ENCODE results near the gene FCHSD2.
"Not testable (repeated sequence)": the region's sequence is repeated elsewhere in the genome, so short reads cannot be mapped to it uniquely, and the experiment has no call there.

FCHSD2 gene

GRCh38 chr11:72918851-72919250 lies 223.3 kb downstream of the FCHSD2 start:
- no peak for DNase-seq

DNA sequence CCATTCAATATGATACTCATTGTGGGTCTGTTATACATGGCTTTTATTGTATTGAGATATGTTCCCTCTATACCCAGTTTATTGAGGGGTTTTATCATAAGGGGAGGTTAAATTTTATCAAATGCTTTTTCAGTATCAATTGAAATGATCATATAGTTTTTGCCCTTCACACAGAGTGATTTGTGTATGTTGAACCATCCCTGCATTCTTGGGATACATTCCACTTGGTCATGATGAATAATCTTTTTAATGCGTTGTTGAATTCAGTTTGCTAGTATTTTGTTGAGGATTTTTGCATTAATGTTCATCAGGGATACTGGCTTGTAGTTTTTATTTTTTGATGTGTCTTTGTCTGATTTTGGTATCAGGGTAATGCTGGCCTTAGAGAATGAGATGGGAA lies 229.9 kb downstream of the FCHSD2 start:
- no peak for DNase-seq

DNA sequence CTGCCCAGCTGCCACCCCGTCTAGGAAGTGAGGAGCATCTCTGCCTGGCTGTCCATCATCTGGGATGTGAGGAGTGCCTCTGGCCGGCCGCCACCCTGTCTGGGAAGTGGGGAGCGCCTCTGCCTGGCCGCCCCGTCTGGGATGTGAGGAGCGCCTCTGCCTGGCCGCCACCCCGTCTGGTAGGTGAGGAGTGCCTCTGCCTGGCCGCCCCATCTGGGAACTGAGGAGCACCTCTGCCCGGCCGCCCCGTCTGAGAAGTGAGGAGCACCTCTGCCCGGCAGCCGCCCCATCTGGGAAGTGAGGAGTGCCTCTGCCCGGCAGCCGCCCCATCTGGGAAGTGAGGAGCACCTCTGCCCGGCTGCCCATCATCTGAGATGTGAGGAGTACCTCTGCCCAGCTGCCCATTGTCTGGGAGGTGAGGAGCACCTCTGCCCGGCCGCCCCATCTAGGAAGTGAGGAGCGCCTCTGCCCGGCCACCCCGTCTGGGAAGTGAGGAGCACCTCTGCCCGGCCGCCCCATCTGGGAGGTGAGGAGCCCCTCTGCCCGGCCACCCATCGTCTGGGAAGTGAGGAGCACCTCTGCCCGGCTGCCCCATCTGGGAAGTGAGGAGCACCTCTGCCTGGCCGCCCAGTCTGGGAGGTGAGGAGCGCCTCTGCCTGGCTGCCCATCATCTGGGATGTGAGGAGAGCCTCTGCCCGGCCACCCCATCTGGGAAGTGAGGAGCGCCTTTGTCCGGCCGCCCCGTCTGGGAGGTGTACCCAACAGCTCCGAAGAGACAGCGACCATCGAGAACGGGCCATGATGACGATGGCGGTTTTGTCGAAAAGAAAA lies 232.3 kb downstream of the FCHSD2 start:
- not testable (repeated sequence) for DNase-seq

DNA sequence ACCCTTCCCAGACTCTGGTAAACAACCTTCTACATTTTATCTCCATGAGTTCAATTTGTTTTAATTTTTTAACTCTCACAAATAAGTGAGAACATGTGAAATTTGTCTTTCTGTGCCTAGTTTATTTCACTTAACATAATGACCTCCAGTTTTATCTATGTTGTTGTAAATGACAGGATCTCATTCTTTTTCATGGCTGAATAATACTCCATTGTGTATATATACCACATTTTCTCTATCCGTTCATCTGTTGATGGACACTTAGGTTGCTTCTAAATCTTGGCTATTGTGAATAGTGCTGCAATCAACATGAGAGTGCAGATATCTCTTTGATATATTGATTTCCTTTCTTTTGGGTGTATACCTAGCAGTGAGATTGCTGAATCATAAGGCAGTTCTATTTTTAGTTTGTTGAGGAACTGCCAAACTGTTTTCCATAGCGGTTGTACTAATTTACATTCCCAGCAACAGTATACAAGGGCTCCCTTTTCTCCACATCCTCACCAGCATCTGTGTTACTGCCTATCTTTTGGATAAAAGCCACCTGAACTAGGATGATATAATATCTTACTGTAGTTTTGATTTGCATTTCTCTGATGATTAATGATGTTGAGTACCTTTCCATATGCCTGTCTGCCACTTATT lies 234.0 kb downstream of the FCHSD2 start:
- no peak for DNase-seq

DNA sequence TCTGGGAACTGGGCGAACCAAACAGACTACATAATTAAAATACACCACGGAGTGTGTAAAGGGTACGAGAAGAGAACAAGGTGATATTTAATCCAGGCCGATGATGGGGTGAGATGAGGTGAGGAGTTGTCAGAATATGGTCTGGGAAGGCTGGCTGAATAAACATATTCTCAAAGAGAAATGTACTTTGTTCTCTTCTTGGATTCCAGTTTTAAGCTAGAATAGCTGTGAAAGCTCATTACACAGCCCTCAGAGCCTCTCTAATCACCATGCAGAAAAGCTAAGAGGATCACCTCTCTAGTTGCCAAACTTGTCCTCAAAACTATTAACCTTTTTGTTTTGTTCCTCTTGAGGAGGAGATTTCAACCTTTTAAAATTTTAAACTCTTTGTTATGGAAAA lies 238.1 kb downstream of the FCHSD2 start:
- no peak for DNase-seq

DNA sequence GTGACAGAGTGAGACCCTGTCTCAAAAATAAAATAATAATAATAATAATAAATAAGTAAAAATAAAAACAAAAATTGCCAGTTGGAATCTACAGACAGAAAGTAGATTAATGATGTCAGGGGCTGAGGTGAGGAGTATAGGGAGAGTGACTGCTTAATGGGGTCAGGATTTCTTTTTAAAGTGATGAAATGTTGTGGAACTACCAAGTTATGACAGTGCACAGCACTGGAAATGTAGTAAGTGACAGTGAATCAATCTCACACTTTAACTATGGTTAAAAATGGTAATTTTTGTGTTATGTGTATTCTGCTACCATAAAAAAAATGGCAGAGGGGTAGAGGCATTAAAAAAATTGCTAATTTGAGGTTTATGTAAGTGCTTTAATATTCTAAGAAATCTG lies 240.7 kb downstream of the FCHSD2 start:
- DNase-seq = no peak

DNA sequence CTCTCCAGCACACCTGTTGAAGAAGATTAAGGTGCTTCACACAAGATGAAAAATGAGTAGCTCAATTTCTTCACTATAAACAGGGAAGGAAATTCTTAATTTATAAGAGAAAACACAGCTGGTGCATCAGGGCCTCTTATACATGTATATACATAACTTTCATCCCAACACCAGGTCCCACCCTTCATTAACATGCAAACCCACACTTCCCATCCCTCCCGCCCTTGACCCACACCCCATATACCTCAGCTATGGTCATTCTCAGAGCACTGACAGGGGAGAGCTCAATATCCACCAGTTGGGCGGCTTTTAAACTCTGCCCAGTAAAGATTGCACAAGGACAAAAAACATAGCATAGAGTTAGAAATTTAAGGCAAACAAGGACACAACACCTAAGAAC lies 242.1 kb downstream of the FCHSD2 start:
- DNase-seq = no peak

DNA sequence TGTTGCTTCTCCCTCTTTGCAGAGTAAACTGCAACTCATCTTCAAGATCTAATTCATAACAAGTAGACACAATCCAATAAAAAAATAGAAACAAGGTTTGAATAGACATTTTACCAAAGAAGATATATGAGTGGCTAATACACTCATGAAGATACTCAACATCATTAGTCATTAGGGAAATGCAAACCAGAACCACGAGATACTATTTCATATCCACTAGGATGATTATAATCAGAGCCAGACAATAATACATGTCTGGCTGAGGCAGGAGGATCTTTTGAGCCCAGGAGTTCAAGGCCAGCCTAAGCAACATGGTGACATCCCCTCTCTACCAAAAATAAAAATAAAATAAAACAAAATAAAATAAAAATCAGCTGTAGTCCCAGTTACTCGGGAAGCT lies 242.9 kb downstream of the FCHSD2 start:
- no peak for DNase-seq

DNA sequence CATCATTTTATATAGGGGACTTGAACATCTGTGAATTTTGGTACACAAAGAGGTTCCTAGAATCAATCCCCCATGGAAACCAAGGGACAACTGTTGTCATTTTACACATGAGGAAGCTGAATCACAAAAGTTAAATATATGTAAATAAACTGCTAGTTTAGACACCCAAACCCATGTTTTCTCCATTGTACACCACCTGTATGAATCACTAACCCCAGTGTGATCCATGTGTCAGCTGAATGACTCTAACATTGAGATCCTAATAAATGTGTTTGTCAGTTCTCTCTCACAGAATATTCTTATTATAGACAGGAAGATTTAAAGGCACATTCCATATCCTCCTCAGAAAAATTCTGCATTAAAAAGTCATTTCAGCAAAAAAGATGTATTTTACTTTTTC lies 244.6 kb downstream of the FCHSD2 start:
- DNase-seq = no peak

DNA sequence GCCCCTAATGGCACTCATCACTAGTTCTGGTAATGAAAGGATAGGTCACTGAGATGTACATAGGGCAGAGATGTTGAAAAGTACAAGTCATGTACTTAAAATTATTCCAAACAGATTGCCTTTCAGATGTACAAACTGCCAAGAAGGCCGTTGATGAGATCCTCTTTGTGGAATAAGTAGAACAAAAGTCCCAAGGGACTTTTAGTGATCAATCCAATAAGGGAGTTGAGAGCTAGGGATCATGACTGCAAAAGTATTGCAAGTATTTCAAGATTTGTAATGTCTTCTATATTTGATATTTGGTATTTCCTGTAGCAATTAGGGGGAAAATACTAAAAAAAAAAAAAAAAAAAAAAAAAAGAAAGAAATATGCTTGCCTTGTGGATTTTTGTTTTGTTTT lies 245.7 kb downstream of the FCHSD2 start:
- DNase-seq = no peak

DNA sequence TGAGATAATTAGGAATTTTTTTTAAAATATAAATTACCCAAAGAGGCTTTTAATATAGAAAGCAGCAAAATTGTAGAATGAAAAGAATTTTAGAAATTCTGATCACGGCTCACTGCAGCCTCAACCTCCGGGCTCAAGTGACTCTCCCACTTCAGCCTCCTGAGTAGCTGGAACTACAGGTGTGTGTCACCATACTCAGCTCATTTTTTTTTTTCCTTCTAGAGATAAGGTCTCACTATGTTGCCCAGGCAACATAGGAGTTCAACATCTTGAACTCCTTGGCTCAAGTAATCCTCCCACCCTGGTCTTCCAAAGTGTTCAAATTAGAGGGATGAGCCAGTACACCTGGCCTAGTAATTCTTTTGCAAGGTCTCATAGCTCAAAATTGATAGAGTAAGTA lies 251.2 kb downstream of the FCHSD2 start:
- no peak for DNase-seq

GRCh38 chr11:72886619-72887018 lies 255.5 kb downstream of the FCHSD2 start:
- DNase-seq = no peak

- DNase-seq = no peak
Observed at GRCh38 chr11:72885749-72886609, 256.1 kb downstream of the FCHSD2 start.

DNA sequence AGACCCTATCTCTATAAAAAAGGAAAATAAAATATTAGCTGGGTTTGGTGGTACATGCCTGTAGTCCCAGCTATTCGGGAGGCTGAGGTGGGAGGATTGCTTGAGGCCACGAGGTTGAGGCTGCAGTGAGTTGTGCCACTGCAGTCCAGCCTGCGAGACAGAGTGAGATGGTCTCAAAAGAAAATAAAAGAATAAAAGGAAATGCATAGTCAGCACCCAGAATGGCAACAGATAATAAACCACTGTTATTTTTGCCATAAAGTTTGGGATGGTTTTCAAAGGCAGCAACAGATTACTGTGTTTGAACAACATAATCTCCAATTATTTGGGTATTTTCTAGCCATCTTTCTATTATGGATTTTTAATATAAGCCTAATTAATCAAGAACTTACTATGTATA lies 266.0 kb downstream of the FCHSD2 start:
- DNase-seq = no peak

GRCh38 chr11:72875736-72876135 lies 266.4 kb downstream of the FCHSD2 start:
- DNase-seq = no peak

- DNase-seq = no peak
Observed at GRCh38 chr11:72872012-72872411, 270.1 kb downstream of the FCHSD2 start.

DNA sequence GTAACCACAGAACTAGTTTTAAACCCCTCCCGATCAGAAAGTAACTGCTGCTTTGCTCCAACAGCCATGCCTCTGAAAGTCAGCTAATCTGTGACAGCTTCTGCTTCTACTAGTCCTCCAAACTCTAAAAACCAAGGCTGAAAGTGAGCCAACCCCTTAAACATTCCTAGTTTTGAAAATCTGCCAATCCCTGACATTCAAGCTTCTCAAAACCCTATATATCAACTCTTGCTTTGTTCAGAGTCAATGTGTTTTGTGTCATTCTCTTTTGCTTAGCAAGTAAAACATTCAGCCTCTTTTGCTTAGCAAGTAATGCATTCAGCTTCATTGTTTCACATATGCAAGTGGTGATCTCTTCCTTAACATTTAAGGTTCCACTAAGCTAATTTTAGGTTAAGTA lies 271.0 kb downstream of the FCHSD2 start:
- DNase-seq = no peak

DNA sequence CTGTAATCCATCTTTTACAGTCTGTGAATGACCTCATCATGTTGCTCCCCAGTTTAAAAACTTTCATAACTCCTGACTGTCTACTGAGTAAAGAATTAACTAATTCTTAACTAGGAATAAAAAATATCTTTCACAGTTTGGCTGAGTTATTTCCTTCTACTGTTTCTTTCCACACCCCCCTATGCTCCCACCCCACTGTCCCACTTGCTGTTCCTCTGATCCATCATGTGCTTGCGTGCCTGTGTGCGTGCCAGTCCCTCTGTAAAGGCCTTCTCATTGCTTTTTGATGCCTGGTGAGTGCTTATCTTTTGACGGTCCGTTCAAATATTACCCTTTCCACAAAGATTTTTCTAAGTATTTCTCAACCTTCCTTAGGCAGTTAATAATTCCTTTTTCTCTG lies 272.3 kb downstream of the FCHSD2 start:
- no peak for DNase-seq

GRCh38 chr11:72867970-72868369 lies 274.1 kb downstream of the FCHSD2 start:
- no peak for DNase-seq

GRCh38 chr11:72864702-72865655 lies 277.1 kb downstream of the FCHSD2 start:
- DNase-seq = no peak

DNA sequence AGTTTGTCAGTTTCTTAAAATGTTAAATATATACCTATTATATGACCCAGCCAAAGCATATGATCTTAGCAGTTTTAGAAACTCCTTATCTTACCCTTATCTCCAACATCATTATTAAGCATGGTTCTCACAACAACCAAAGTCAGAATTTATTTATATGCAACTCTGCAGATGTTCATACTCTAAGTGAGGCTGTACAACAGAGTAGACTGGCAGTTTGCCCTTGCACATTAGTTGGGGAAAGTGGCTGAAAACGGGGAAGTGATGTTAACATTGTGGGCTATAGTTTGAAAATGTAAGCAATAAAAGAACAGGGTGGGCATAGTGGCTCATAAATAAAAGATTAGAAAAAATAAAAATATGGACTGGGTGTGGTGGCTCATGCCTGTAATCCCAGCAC lies 278.2 kb downstream of the FCHSD2 start:
- DNase-seq = no peak

- no peak for DNase-seq
Observed at GRCh38 chr11:72863091-72863490, 279.0 kb downstream of the FCHSD2 start.

DNA sequence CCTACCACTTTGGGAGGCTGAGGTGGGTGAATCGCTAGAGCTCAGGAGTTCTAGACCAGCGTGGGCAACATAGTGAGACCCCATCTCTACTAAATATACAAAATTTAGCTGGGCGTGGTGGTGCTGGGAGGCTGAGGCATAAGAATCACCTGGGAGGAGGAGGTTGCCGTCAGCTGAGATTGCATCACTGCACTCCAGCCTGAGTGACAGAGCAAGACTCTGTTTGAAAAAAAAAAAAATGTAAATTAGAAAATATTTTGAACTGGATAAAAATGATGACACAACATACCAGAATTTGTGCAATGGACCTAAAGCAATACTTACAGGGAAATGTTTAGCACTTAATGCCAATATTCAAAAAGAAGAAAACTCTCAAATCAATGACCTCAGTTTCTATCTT lies 281.5 kb downstream of the FCHSD2 start:
- DNase-seq = no peak
